DMS53 treated with DMSO at 0.1 percent for 48 hours (cell line): ENCODE results near the gene ZNF652.
A peak's percentile ranks its signal among the peaks of the same experiment; 100 is the strongest.
"Not testable (repeated sequence)": the region's sequence is repeated elsewhere in the genome, so short reads cannot be mapped to it uniquely, and the experiment has no call there.

ENCODE experiments used
- DNase-seq: peaks from one replicate; lab custom pipeline; 2025; ENCODE audit not compliant: unreplicated experiment; lab: John Stamatoyannopoulos, UW

Gene ZNF652

GRCh38 chr17:49316889-49317675, 45.0 kb downstream of the ZNF652 start:
- no peak for DNase-seq

GRCh38 chr17:49316258-49316570, 45.8 kb downstream of the ZNF652 start:
- no peak for DNase-seq

GRCh38 chr17:49315551-49316257, 46.3 kb downstream of the ZNF652 start:
- peak; percentile 94 for DNase-seq

DNA sequence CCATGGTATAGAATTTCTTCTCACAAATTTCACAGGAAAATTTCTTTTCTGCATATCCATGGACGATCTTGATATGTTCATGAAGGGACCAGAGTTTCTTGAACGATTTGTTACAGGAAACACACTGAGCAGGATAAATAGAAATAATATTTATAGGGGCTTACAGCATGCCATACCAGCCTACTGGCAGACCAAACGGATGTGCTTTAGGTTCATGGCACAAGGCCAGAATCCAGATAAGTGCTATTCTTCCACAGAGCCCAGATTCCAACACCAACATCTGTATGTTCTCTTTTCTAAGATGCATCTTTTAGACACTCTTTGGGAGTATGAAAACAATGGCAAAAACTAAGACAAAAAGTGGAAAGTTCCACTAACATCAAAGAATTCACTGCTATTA, 49.3 kb downstream of the ZNF652 start:
- DNase-seq, result no peak

- DNase-seq, result no peak
These were observed 62.1 kb downstream of the ZNF652 start for GRCh38 chr17:49299996-49300395.

DNA sequence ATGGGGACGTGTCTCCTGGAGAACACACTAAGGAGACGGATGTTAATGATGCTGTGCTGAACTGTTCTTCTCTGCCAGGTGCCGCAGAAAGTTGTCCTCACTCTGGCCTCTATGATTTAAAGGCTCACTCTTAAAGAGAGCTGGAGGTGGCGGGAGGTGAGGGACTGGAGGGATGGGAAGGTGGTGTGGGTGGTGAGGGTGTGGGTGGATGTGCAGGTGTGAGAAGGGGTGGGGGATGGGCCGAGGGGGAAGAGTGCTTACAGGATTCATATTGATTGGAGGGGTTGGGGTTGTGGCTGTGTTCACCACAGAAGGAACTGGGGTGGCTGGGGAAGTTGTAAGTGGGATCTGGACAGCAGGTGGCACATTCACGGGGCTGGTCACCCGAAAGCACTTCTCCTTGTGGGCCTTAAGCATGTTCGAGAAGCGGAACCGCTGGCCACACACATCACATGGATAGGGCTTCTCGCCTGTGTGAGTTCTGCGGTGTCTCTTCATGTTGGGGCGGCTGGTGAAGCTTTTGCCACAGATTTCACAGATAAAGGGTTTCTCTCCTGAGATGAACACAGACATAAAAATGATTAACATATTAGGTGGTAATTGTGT, 63.6 kb downstream of the ZNF652 start:
- no peak for DNase-seq

DNA sequence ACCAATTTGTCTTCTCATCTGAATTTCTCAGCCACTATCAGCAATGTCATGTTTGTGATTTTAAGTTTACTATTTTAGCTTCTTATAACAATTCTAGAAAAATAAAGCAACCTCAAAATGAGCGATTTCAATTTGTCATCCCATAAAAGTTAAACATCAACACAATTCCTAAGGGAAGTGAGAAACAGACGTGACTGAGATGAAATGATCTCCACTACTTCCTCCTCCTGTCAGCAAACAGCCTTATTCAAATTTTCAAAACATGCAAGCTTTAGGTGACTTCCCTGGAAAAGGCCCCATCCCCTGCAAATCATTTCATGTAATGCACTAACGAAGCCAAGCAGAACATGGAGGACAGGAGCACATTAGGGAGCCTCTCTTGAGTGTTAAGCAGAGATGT, 64.9 kb downstream of the ZNF652 start:
- DNase-seq, result no peak

DNA sequence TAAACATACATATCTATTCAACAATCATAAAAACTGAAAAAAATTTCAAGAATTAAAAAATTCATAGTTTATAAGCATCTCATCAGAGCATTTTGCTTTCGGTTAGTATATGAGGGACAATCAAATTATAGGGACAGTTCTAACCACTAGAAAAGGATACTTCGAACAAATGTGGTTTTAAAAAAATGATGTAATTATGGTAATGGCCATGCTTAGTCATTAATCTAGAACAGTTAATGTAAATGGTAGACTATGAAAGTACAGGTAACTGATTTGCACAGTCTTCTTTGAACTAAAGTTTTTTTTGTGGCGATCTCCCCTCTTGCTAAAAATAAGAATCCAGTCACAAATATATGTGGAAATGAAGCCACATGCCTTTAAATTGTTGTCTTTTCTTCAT, 67.9 kb downstream of the ZNF652 start:
- no peak for DNase-seq

- DNase-seq, result no peak
These were observed 69.1 kb downstream of the ZNF652 start for GRCh38 chr17:49292901-49293300.

GRCh38 chr17:49291929-49292328, 70.1 kb downstream of the ZNF652 start:
- no peak for DNase-seq

DNA sequence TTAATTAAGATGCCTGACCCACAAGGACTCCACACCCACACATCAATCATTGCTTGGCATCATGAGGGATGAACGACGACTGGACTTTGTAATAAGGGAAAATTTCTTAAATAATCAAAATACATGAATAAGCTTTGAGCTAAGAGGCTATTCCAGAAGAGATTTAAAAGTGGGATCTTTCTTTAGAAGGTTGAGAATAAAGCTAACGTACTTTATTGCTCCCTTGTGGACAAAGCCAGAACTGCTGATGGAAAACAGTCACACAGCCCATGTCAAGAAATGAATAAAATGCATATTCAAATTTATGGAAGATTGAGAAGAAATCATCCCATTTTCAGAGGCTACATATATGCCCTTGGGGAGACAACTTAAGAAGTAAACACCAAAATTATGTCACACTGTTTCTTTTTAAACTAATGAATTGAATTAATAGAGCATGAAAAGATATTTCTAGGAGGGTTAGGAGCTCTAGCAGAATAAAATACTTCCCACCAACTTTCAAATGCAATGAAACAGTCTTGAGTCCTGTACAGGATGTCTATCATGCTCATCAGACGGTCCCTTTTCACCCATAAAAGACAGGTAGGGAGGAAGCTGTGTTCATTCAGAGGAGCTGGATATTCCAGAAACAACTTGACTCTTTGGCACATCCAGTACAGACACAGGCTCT, 71.2 kb downstream of the ZNF652 start:
- DNase-seq, result no peak

- no peak for DNase-seq
These were observed 73.7 kb downstream of the ZNF652 start for GRCh38 chr17:49288388-49288787.

DNA sequence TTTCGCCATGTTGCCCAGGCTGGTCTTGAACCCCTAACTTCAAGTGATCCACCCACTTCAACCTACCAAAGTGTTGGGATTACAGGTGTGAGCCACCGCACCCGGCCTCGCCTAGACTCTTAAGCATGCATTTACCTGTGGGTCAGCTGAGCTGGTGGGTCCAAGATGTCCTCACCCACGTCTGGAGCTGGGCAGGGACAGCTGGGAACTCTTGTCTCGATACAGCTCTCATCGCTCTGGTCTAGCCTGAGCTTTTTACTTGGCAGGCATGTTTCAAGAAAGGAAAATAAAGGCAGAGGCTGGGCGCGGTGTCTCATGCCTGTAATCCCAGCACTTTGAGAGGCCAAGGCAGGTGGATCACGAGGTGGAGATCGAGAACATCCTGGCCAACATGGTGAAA, 74.6 kb downstream of the ZNF652 start:
- no peak for DNase-seq

DNA sequence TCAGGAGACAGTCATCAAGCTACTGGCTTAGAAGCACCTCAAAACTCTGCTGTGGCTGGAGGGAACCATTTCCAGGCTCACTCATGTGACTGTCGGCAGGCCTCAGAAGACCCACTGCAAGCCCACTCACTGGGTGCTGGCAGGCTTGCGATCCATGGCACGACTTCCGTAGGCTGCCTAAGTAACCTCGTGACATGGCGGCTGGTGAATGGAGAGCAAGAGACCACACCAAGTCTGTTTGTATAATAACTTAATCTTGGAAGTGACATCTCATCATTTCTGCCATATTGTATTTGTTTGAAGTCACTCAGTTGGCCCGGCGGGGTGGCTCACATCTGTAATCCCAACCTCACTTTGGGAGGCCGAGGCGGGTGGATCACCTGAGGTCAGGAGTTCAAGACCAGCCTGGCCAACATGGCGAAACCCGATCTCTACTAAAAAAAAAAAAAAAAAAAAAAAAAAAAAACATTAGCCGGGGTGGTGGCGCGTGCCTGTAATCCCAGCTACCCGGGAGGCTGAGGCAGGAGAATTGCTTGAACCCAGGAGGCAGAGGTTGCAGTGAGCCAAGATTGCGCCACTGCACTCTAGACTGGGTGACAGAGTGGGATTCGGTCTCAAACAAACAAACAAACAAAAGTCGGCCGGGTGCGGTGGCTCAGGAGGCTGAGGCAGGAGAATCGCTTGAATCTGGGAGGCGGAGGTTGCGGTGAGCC, 75.6 kb downstream of the ZNF652 start:
- not testable (repeated sequence) for DNase-seq

- no peak for DNase-seq
These were observed 76.3 kb downstream of the ZNF652 start for GRCh38 chr17:49285716-49286115.

- no peak for DNase-seq
These were observed 81.1 kb downstream of the ZNF652 start for GRCh38 chr17:49280918-49281317.

GRCh38 chr17:49280061-49280460, 82.0 kb downstream of the ZNF652 start:
- DNase-seq, result no peak

DNA sequence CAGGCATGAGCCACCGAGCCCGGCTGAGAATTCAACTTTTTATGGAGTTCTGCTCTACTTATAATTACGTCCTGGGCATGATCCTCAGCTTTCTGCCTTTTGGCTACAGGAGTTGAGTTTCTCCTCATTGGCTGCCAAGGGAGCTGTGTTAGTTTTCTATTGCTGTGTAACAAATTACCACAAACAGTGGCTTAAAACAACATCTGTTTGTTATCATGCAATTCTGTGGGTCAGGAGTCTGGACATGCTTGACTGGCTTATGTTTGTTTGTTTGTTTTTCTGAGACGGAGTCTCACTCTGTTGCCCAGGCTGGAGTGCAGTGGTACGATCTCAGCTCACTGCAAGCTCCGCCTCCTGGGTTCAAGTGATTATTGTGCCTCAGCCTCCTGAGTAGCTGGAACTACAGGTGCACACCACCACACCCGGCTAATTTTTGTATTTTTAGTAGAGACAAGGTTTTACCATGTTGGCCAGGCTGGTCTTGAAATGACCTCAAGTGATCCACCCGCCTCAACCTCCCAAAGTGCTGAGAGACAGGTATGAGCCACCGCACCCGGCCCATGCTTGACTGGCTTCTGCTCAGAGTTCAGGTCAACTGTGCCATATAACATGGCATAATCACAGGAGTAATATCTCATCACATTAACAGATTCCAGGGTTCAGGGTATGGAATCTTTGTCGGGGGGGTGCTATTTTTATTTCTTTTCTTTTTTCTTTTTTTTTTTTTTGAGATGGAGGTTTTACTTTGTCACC, 82.6 kb downstream of the ZNF652 start:
- not testable (repeated sequence) for DNase-seq

DNA sequence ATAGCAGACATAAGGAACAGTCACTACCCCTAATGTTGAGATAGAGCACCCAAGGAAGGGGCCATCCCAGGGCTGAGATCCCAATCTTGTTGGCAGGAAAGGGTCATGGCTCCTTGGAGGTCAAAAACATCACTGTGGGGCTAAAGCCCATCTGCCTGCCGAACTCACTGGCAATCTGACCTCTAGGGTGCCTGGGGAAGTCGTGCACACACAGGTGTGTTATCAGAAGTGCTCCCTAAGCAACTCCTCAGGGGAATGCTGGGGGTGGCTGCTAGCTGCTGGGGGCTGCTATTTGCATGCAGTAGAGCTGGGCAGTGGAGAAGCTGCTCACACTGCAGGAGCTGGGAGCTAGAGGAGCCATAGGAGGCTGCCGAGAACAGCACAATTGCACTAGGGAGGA, 84.0 kb downstream of the ZNF652 start:
- no peak for DNase-seq

GRCh38 chr17:49277638-49278037, 84.4 kb downstream of the ZNF652 start:
- no peak for DNase-seq
